ENCODE data around the gene CORO6.

Gene CORO6

GRCh38 chr17:29585080-29585751, 37.5 kb downstream of the CORO6 start:
- peaks cover 28 to 36% of the 10 kb centered on the region in 2 donors for H3K4me1 ChIP-seq (ENCODE audit: control insufficient read depth in 1 of 2, insufficient read depth in 2 of 2, low read length in 2 of 2)
- peaks cover 5 to 14% of the 10 kb centered on the region in 2 donors for H3K36me3 ChIP-seq (ENCODE audit: control insufficient read depth in 1 of 2, insufficient read depth in 2 of 2, low read length in 2 of 2)
- peak overlapping the region in 1 of 2 donors; percentile 1 for H3K4me3 ChIP-seq (ENCODE audit: low read depth in 1 of 2, low read length in 2 of 2)
- H3K9ac ChIP-seq (ENCODE audit: low read depth in 1 of 2, low read length in 2 of 2), result no peak overlapping the region
- no peaks in the 10 kb centered on the region for H3K27me3 ChIP-seq (ENCODE audit: control insufficient read depth in 1 of 2, insufficient read depth in 2 of 2, low read length in 2 of 2)
- peak overlapping the region; percentile 22 for H3K27ac ChIP-seq (ENCODE audit: low read depth, low read length)
- H3K9me3 ChIP-seq (ENCODE audit: control insufficient read depth in 1 of 2, low read length in 2 of 2), result no peaks in the 10 kb centered on the region

GRCh38 chr17:29584452-29585079, 38.1 kb downstream of the CORO6 start:
- Histone ChIP-seq H3K27ac (ENCODE audit: low read depth, low read length) (peak overlapping the region; percentile 11), H3K9ac (ENCODE audit: low read depth in 1 of 2, low read length in 2 of 2) (no peak overlapping the region), H3K4me1 (ENCODE audit: control insufficient read depth in 1 of 2, insufficient read depth in 2 of 2, low read length in 2 of 2) (peaks cover 23 to 31% of the 10 kb centered on the region in 2 donors), H3K27me3 (ENCODE audit: control insufficient read depth in 1 of 2, insufficient read depth in 2 of 2, low read length in 2 of 2) (no peaks in the 10 kb centered on the region), H3K36me3 (ENCODE audit: control insufficient read depth in 1 of 2, insufficient read depth in 2 of 2, low read length in 2 of 2) (peaks cover 5 to 14% of the 10 kb centered on the region in 2 donors), H3K4me3 (ENCODE audit: low read depth in 1 of 2, low read length in 2 of 2) (no peak overlapping the region), H3K9me3 (ENCODE audit: control insufficient read depth in 1 of 2, low read length in 2 of 2) (no peaks in the 10 kb centered on the region)

- Histone ChIP-seq H3K4me3 (ENCODE audit: low read depth in 1 of 2, low read length in 2 of 2) (no peak overlapping the region), H3K36me3 (ENCODE audit: control insufficient read depth in 1 of 2, insufficient read depth in 2 of 2, low read length in 2 of 2) (peaks cover 6 to 18% of the 10 kb centered on the region in 2 donors), H3K27me3 (ENCODE audit: control insufficient read depth in 1 of 2, insufficient read depth in 2 of 2, low read length in 2 of 2) (no peaks in the 10 kb centered on the region), H3K27ac (ENCODE audit: low read depth, low read length) (no peak overlapping the region), H3K4me1 (ENCODE audit: control insufficient read depth in 1 of 2, insufficient read depth in 2 of 2, low read length in 2 of 2) (peaks cover 23 to 31% of the 10 kb centered on the region in 2 donors), H3K9me3 (ENCODE audit: control insufficient read depth in 1 of 2, low read length in 2 of 2) (no peaks in the 10 kb centered on the region), H3K9ac (ENCODE audit: low read depth in 1 of 2, low read length in 2 of 2) (no peak overlapping the region)
Measured at GRCh38 chr17:29583324-29584248, 39.1 kb downstream of the CORO6 start.

- Histone ChIP-seq H3K4me3 (ENCODE audit: low read depth in 1 of 2, low read length in 2 of 2) (no peak overlapping the region), H3K4me1 (ENCODE audit: control insufficient read depth in 1 of 2, insufficient read depth in 2 of 2, low read length in 2 of 2) (peaks cover 14 to 23% of the 10 kb centered on the region in 2 donors), H3K36me3 (ENCODE audit: control insufficient read depth in 1 of 2, insufficient read depth in 2 of 2, low read length in 2 of 2) (peaks cover 14 to 26% of the 10 kb centered on the region in 2 donors), H3K27ac (ENCODE audit: low read depth, low read length) (no peak overlapping the region), H3K9ac (ENCODE audit: low read depth in 1 of 2, low read length in 2 of 2) (no peak overlapping the region), H3K9me3 (ENCODE audit: control insufficient read depth in 1 of 2, low read length in 2 of 2) (no peaks in the 10 kb centered on the region), H3K27me3 (ENCODE audit: control insufficient read depth in 1 of 2, insufficient read depth in 2 of 2, low read length in 2 of 2) (no peaks in the 10 kb centered on the region)
Measured at GRCh38 chr17:29582772-29583171, 39.9 kb downstream of the CORO6 start.

GRCh38 chr17:29582254-29582765, 40.4 kb downstream of the CORO6 start:
- H3K9me3 ChIP-seq (ENCODE audit: control insufficient read depth in 1 of 2, low read length in 2 of 2), result no peaks in the 10 kb centered on the region
- H3K4me1 ChIP-seq (ENCODE audit: control insufficient read depth in 1 of 2, insufficient read depth in 2 of 2, low read length in 2 of 2), result peaks cover 12 to 19% of the 10 kb centered on the region in 2 donors
- no peak overlapping the region for H3K27ac ChIP-seq (ENCODE audit: low read depth, low read length)
- peaks cover 15 to 31% of the 10 kb centered on the region in 2 donors for H3K36me3 ChIP-seq (ENCODE audit: control insufficient read depth in 1 of 2, insufficient read depth in 2 of 2, low read length in 2 of 2)
- no peak overlapping the region for H3K9ac ChIP-seq (ENCODE audit: low read depth in 1 of 2, low read length in 2 of 2)
- no peaks in the 10 kb centered on the region for H3K27me3 ChIP-seq (ENCODE audit: control insufficient read depth in 1 of 2, insufficient read depth in 2 of 2, low read length in 2 of 2)
- H3K4me3 ChIP-seq (ENCODE audit: low read depth in 1 of 2, low read length in 2 of 2), result no peak overlapping the region

- no peaks in the 10 kb centered on the region for H3K27me3 ChIP-seq (ENCODE audit: control insufficient read depth in 1 of 2, insufficient read depth in 2 of 2, low read length in 2 of 2)
- peaks cover 15 to 37% of the 10 kb centered on the region in 2 donors for H3K36me3 ChIP-seq (ENCODE audit: control insufficient read depth in 1 of 2, insufficient read depth in 2 of 2, low read length in 2 of 2)
- no peak overlapping the region for H3K27ac ChIP-seq (ENCODE audit: low read depth, low read length)
- peaks cover 12 to 13% of the 10 kb centered on the region in 2 donors for H3K4me1 ChIP-seq (ENCODE audit: control insufficient read depth in 1 of 2, insufficient read depth in 2 of 2, low read length in 2 of 2)
- H3K9ac ChIP-seq (ENCODE audit: low read depth in 1 of 2, low read length in 2 of 2), result no peak overlapping the region
- H3K9me3 ChIP-seq (ENCODE audit: control insufficient read depth in 1 of 2, low read length in 2 of 2), result no peaks in the 10 kb centered on the region
- H3K4me3 ChIP-seq (ENCODE audit: low read depth in 1 of 2, low read length in 2 of 2), result no peak overlapping the region
Measured at GRCh38 chr17:29581583-29582253, 41.0 kb downstream of the CORO6 start.

- H3K4me3 ChIP-seq (ENCODE audit: low read depth in 1 of 2, low read length in 2 of 2), result no peak overlapping the region
Measured at GRCh38 chr17:29579866-29580771, 42.6 kb downstream of the CORO6 start.

GRCh38 chr17:29578626-29579485, 43.9 kb downstream of the CORO6 start:
- no peak overlapping the region for H3K4me3 ChIP-seq (ENCODE audit: low read depth in 1 of 2, low read length in 2 of 2)
- H3K9me3 ChIP-seq (ENCODE audit: control insufficient read depth in 1 of 2, low read length in 2 of 2), result no peaks in the 10 kb centered on the region
- H3K9ac ChIP-seq (ENCODE audit: low read depth in 1 of 2, low read length in 2 of 2), result no peak overlapping the region
- H3K4me1 ChIP-seq (ENCODE audit: control insufficient read depth in 1 of 2, insufficient read depth in 2 of 2, low read length in 2 of 2), result peaks cover 15% of the 10 kb centered on the region in 2 donors
- H3K27me3 ChIP-seq (ENCODE audit: control insufficient read depth in 1 of 2, insufficient read depth in 2 of 2, low read length in 2 of 2), result no peaks in the 10 kb centered on the region
- H3K36me3 ChIP-seq (ENCODE audit: control insufficient read depth in 1 of 2, insufficient read depth in 2 of 2, low read length in 2 of 2), result peaks cover 15 to 63% of the 10 kb centered on the region in 2 donors
- H3K27ac ChIP-seq (ENCODE audit: low read depth, low read length), result no peak overlapping the region

More at GRCh38 chr17:29579866-29580771, 42.6 kb downstream of the CORO6 start:
- H3K36me3 ChIP-seq (ENCODE audit: control insufficient read depth in 1 of 2, insufficient read depth in 2 of 2, low read length in 2 of 2), result peaks cover 15 to 53% of the 10 kb centered on the region in 2 donors
- no peak overlapping the region for H3K9ac ChIP-seq (ENCODE audit: low read depth in 1 of 2, low read length in 2 of 2)
- H3K27me3 ChIP-seq (ENCODE audit: control insufficient read depth in 1 of 2, insufficient read depth in 2 of 2, low read length in 2 of 2), result no peaks in the 10 kb centered on the region
- no peak overlapping the region for H3K27ac ChIP-seq (ENCODE audit: low read depth, low read length)
- no peaks in the 10 kb centered on the region for H3K9me3 ChIP-seq (ENCODE audit: control insufficient read depth in 1 of 2, low read length in 2 of 2)
- H3K4me1 ChIP-seq (ENCODE audit: control insufficient read depth in 1 of 2, insufficient read depth in 2 of 2, low read length in 2 of 2), result peaks cover 6 to 8% of the 10 kb centered on the region in 2 donors

Data from duodenal mucosa (tissue), 2 donors.